GM12864 (cell line): ENCODE data around the gene GABPB1.

Experiments used
- DNase-seq: peaks from one replicate; pipeline ENCODE4 v3.0.0-alpha.2; 2011; ENCODE audit warnings: low read depth
- H3K4me3 ChIP-seq: 2 replicates; pipeline ENCODE4 v1.5.1; 2011; ENCODE audit warnings: mild to moderate bottlenecking, low read depth, low read length, control low read depth
- TF ChIP-seq, protein P1 (sequence below): IDR thresholded peaks from 2 replicates; pipeline ENCODE4 v1.5.1; 2011; ENCODE audit warnings: low read depth, mild to moderate bottlenecking, moderate library complexity, low read length, control low read depth, inconsistent platforms; ENCODE audit errors: missing control alignments

Gene GABPB1

DNA sequence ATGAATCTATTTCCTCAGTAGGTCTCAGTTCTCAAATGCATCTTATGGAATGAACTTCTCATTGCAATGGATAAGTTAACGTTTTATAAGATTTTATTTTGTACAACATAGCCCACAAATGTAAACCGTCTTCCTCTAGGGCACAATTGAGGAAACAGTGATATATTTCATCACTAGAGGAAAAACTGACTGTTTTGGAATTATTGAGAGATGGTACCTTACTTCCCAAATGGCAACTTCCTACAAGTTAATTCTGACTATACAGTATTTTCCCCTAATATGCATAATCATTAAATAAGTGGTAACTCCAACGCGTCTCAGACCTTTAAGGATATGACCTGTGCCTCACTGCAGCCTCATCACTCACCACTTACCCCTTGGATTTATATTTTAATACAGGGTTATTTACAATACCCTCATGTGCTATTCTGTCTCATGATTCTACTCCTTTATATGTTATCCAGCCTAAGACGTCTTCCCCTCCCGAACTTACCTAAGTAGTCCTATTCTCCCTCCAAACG is 13.3 kb downstream of the GABPB1 start:
- no peak overlapping the region for H3K4me3 ChIP-seq
- no peak for DNase-seq
- TF ChIP-seq, protein P1, sequence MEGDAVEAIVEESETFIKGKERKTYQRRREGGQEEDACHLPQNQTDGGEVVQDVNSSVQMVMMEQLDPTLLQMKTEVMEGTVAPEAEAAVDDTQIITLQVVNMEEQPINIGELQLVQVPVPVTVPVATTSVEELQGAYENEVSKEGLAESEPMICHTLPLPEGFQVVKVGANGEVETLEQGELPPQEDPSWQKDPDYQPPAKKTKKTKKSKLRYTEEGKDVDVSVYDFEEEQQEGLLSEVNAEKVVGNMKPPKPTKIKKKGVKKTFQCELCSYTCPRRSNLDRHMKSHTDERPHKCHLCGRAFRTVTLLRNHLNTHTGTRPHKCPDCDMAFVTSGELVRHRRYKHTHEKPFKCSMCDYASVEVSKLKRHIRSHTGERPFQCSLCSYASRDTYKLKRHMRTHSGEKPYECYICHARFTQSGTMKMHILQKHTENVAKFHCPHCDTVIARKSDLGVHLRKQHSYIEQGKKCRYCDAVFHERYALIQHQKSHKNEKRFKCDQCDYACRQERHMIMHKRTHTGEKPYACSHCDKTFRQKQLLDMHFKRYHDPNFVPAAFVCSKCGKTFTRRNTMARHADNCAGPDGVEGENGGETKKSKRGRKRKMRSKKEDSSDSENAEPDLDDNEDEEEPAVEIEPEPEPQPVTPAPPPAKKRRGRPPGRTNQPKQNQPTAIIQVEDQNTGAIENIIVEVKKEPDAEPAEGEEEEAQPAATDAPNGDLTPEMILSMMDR: no peak

DNA sequence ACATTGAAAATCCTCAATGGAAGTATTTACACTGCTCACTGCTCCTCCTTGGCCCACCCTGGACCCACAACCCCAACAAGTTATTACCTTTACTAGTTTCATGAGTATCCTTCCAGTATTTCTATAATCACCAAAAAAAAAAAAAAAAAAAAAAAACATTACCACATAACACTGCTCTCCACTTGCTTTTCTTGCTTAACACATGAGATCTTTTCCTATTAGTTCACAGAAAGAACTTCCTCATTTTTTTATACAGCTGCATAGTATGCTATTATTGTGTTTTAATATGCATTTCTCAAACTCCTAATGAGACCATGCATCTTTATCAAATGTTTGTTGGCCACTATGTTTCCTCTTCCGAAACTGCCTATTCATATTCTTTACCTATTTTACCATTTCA is 14.6 kb downstream of the GABPB1 start:
- no peak overlapping the region for H3K4me3 ChIP-seq
- no peak for DNase-seq
- TF ChIP-seq, protein P1: no peak

DNA sequence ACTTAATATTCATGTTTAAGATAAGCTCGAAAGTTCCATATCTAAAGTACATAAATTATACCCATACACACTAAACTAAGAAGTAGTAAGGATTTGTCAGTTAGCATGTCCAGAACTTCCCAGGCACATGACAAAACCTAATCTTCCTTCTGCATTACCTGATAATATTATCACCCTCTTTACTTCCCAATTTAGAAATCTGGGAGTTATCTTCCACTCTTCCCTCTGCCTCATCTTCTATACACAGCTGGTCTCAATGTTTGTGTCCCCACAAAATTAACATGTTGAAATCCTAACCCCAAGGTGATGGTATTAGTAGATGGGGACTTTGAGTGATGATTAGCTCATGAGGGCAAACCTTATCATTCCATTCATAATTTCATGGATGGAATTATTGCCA is 15.3 kb downstream of the GABPB1 start:
- TF ChIP-seq, protein P1: no peak
- H3K4me3 ChIP-seq: no peak overlapping the region
- DNase-seq: no peak

DNA sequence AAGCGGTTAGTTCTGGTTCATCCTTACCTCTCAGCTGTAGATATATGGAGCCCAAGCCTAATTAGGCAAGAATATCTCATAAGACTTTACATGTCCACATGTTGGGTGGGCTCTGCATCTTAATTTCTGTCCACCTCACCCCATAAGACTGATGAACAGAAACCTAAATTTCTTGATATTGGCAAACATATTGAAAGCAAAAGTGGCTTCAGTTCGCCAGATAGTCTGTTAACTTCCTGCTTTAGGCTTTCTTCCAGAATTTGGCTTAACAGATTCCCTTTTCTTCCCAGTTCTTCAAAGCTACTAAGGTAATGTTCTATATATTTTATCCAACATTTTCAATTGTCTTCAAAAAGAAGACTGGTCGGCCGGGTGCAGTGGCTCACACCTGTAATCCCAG is 19.7 kb downstream of the GABPB1 start:
- TF ChIP-seq, protein P1: no peak
- no peak overlapping the region for H3K4me3 ChIP-seq
- DNase-seq: no peak

DNA sequence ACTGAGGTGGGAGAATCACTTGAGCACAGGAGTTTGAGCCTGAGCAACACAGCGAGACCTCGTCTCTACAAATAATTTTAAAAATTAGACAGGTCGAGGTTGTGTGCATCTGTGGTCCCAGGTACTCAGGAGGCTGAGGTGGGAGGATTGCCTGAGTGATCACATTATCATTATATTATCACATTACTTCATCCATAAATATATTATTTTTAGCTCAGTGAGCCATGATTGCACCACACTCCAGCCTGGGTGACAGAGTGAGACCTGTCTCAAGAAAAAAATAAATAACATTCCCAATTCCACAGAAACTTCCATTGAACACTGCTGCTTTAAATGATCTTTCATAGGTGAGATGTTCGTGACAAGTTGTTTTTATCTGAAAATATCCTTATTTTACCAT is 21.8 kb downstream of the GABPB1 start:
- DNase-seq: no peak
- TF ChIP-seq, protein P1: no peak
- no peak overlapping the region for H3K4me3 ChIP-seq

DNA sequence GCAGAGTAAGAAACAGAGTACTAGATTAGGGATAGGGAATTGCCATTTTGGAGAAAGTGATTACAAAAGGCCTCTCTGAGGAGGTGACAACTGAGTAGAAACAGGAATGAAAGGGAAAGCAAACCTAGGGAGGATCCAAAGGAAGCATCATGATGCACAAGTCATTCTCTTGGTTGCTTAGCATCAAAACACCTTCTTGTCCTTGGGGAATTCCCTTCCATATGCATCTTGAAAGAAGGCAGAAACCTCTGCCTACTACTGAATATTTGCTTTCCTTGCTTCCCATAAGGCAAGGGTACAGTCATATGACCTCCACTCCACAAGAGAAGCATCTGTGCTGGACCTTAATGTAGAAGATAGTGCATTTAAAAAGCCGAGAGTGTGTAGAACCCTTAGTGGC is 24.1 kb downstream of the GABPB1 start:
- H3K4me3 ChIP-seq: no peak overlapping the region
- no peak for DNase-seq
- TF ChIP-seq, protein P1: no peak

DNA sequence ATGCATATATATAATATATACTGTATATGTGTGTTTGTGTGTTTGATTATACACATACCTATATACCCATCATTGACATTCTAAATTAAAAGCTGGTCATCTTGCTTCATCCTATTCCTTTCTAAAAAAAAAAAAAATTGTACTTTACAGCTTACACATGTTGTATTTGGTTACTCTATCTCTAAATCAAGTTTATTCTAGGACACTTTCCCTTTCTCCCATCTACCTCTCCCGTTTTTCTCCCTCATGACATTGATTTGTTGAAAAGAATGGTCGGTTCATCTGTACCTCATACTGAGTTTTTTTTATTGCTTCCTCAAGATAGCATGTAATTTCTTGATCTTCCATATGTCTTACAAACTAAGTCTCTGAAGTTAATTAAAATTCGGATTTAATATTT is 26.9 kb downstream of the GABPB1 start:
- TF ChIP-seq, protein P1: no peak
- H3K4me3 ChIP-seq: no peak overlapping the region
- DNase-seq: no peak
